Esophagus squamous epithelium (tissue), 4 donors: ENCODE measurements around the gene ZNF565.

Experiments
- CTCF ChIP-seq, 6 experiments: fragments of 450-650 bp in 4 of 6; fragments of 200-600 bp in 2 of 6; sonication (generic) in 2 of 6; IDR thresholded peaks; one replicate each; pipeline ENCODE4 v1.5.1; 2016 to 2019; ENCODE audit warnings: antibody characterized with exemption in 6 of 6, mild to moderate bottlenecking in 4 of 6, moderate library complexity in 4 of 6
- POLR2A ChIP-seq, 4 donors: fragments of 450-650 bp; IDR thresholded peaks; one replicate each; pipeline ENCODE4 v1.6.1; 2017; ENCODE audit warnings: antibody characterized with exemption in 4 of 4, mild to moderate bottlenecking in 4 of 4, moderate library complexity in 3 of 4

DNA sequence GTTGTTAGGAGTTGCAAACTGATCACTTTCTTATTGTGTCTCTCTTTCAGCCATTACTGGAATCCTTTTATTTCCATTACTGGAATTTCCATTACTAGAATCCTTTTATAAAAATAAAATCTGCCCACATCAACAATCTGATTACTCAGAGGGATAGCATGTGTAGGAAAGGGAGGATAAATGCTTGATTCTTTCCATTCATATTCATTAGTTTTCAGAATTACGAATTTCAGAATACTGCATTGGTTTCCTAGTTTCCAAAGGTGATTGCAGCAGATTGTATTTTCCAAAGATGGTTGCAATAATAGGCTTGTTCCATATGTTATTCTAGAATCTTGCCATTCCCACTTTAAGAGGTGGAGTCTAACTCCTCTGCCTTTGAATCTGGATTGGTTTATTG lies 37.6 kb upstream of the ZNF565 start:
- TF ChIP-seq POLR2A (IDR thresholded peaks at IDR 0.05) (no peak), CTCF (IDR thresholded peaks at IDR 0.05) (no peak)
